MM.1S (cell line): ENCODE data around the gene GALNT8.

ENCODE experiments used
- DNase-seq: peaks from one replicate; pipeline ENCODE4 v3.0.0-alpha.2; 2015
- H2AFZ ChIP-seq: fragments of 300-600 bp; sonication (generic); 2 replicates; pipeline ENCODE4 v1.6.0; 2016; ENCODE audit warnings: antibody characterized with exemption, low read length
- H3F3A ChIP-seq: fragments of 300-600 bp; sonication (generic); 2 replicates; pipeline ENCODE4 v1.6.1; 2016; ENCODE audit warnings: mild to moderate bottlenecking, antibody characterized with exemption, low read length, moderate library complexity, mixed read lengths; ENCODE audit not compliant: insufficient read depth
- H3K27ac ChIP-seq: fragments of 300-600 bp; sonication (generic); 2 replicates; pipeline ENCODE4 v1.5.1; 2016; ENCODE audit warnings: mild to moderate bottlenecking, low read length
- H3K27me3 ChIP-seq: fragments of 300-600 bp; sonication (generic); replicated peaks from 2 replicates; pipeline ENCODE4 v1.6.0; 2016; ENCODE audit warnings: low read length; ENCODE audit not compliant: insufficient read depth
- H3K36me3 ChIP-seq: fragments of 300-600 bp; sonication (generic); replicated peaks from 2 replicates; pipeline ENCODE4 v1.6.1; 2016; ENCODE audit warnings: mild to moderate bottlenecking, low read length, mixed read lengths; ENCODE audit not compliant: insufficient read depth
- H3K4me1 ChIP-seq: fragments of 300-600 bp; sonication (generic); 2 replicates; pipeline ENCODE4 v1.6.1; 2016; ENCODE audit warnings: low read length, mixed read lengths
- H3K4me2 ChIP-seq: fragments of 300-600 bp; sonication (generic); 2 replicates; pipeline ENCODE4 v1.6.0; 2016; ENCODE audit warnings: low read depth, low read length
- H3K4me3 ChIP-seq: fragments of 300-600 bp; sonication (generic); 2 replicates; pipeline ENCODE4 v1.5.1; 2016; ENCODE audit warnings: low read length, mixed read lengths
- H3K79me2 ChIP-seq: fragments of 300-600 bp; sonication (generic); 2 replicates; pipeline ENCODE4 v1.6.1; 2016; ENCODE audit warnings: mixed run types, low read length, mixed read lengths
- H3K9ac ChIP-seq: fragments of 300-600 bp; sonication (generic); 2 replicates; pipeline ENCODE4 v1.6.1; 2016; ENCODE audit warnings: low read length, mixed read lengths
- H3K9me2 ChIP-seq: fragments of 300-600 bp; sonication (generic); replicated peaks from 2 replicates; pipeline ENCODE4 v1.6.1; 2016; ENCODE audit warnings: mild to moderate bottlenecking, low read length, mixed read lengths; ENCODE audit not compliant: insufficient read depth
- H3K9me3 ChIP-seq: fragments of 300-600 bp; sonication (generic); replicated peaks from 2 replicates; pipeline ENCODE4 v1.6.1; 2016; ENCODE audit warnings: mild to moderate bottlenecking, low read length, mixed read lengths; ENCODE audit not compliant: insufficient read depth
- H4K20me1 ChIP-seq: fragments of 300-600 bp; sonication (generic); 2 replicates; pipeline ENCODE4 v1.6.1; 2016; ENCODE audit warnings: mild to moderate bottlenecking, low read length, moderate library complexity, mixed read lengths; ENCODE audit not compliant: insufficient read depth
- EZH2 ChIP-seq: fragments of 300-600 bp; sonication (generic); optimal IDR thresholded peaks from 2 replicates; pipeline ENCODE3; 2017; ENCODE audit warnings: low read depth, mild to moderate bottlenecking, antibody characterized with exemption, low read length, mixed read lengths
- EZH2phosphoT487 ChIP-seq: fragments of 300-600 bp; sonication (generic); IDR thresholded peaks from 2 replicates; pipeline ENCODE4 v1.6.1; 2018; ENCODE audit warnings: antibody characterized with exemption, low read length
- TF ChIP-seq, protein P1 (sequence below): fragments of 300-600 bp; sonication (generic); IDR thresholded peaks from 2 replicates; pipeline ENCODE4 v1.5.1; 2016; ENCODE audit warnings: antibody characterized with exemption, low read length, mixed read lengths

The GALNT8 gene

GRCh38 chr12:4816744-4817525 is 96.7 kb downstream of the GALNT8 start:
- Histone ChIP-seq H3K9ac (no peak overlapping the region), H3K79me2 (no peaks in the 10 kb centered on the region), H3F3A (no peaks in the 10 kb centered on the region), H3K4me1 (no peaks in the 10 kb centered on the region), H2AFZ (no peak overlapping the region), H3K36me3 (no peaks in the 10 kb centered on the region), H3K27ac (no peak overlapping the region), H4K20me1 (no peaks in the 10 kb centered on the region), H3K4me2 (no peak overlapping the region), H3K27me3 (no peaks in the 10 kb centered on the region), H3K9me3 (no peaks in the 10 kb centered on the region), H3K4me3 (no peak overlapping the region), H3K9me2 (no peaks in the 10 kb centered on the region)
- TF ChIP-seq EZH2 (no peak), EZH2phosphoT487 (no peak)
- TF ChIP-seq, protein P1, sequence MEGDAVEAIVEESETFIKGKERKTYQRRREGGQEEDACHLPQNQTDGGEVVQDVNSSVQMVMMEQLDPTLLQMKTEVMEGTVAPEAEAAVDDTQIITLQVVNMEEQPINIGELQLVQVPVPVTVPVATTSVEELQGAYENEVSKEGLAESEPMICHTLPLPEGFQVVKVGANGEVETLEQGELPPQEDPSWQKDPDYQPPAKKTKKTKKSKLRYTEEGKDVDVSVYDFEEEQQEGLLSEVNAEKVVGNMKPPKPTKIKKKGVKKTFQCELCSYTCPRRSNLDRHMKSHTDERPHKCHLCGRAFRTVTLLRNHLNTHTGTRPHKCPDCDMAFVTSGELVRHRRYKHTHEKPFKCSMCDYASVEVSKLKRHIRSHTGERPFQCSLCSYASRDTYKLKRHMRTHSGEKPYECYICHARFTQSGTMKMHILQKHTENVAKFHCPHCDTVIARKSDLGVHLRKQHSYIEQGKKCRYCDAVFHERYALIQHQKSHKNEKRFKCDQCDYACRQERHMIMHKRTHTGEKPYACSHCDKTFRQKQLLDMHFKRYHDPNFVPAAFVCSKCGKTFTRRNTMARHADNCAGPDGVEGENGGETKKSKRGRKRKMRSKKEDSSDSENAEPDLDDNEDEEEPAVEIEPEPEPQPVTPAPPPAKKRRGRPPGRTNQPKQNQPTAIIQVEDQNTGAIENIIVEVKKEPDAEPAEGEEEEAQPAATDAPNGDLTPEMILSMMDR = no peak
- DNase-seq = no peak

GRCh38 chr12:4817880-4818279 is 97.7 kb downstream of the GALNT8 start:
- Histone ChIP-seq H3K9ac (no peak overlapping the region), H3K4me3 (no peak overlapping the region), H2AFZ (no peak overlapping the region), H3K36me3 (no peaks in the 10 kb centered on the region), H3K79me2 (no peaks in the 10 kb centered on the region), H3K9me2 (no peaks in the 10 kb centered on the region), H3K4me1 (no peaks in the 10 kb centered on the region), H3K4me2 (no peak overlapping the region), H3K27me3 (no peaks in the 10 kb centered on the region), H3K27ac (no peak overlapping the region), H3K9me3 (no peaks in the 10 kb centered on the region), H4K20me1 (no peaks in the 10 kb centered on the region), H3F3A (no peaks in the 10 kb centered on the region)
- DNase-seq = no peak
- TF ChIP-seq, protein P1 = no peak
- TF ChIP-seq EZH2 (no peak), EZH2phosphoT487 (no peak)

DNA sequence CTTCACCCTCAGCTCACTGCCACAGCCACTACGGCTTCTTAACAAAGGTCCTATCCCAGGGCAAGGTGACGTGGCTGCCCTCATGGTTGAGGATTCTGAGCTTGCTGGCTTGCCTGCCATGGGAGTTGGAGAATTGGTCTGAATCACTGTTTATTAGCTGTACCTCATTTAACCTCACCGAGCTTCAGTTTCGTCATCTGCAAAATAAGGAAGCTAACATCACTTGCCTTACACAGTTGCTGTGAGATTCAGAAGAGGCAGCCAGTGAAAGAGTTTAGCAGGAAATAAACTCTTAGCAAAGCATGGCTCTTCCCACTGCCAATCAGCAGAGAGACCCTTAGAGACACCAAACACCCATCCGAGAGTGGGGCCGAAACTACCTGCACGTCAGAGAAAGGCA is 99.5 kb downstream of the GALNT8 start:
- H3K36me3 ChIP-seq = no peaks in the 10 kb centered on the region
- no peak overlapping the region for H3K9ac ChIP-seq
- H3K9me3 ChIP-seq = no peaks in the 10 kb centered on the region
- H3F3A ChIP-seq = no peaks in the 10 kb centered on the region
- H2AFZ ChIP-seq = no peak overlapping the region
- H3K4me1 ChIP-seq = no peaks in the 10 kb centered on the region
- no peak overlapping the region for H3K4me2 ChIP-seq
- no peak overlapping the region for H3K27ac ChIP-seq
- no peak for TF ChIP-seq EZH2
- TF ChIP-seq, protein P1 = no peak
- TF ChIP-seq EZH2phosphoT487 = no peak
- H3K9me2 ChIP-seq = no peaks in the 10 kb centered on the region
- no peaks in the 10 kb centered on the region for H4K20me1 ChIP-seq
- no peaks in the 10 kb centered on the region for H3K79me2 ChIP-seq
- no peak for DNase-seq
- H3K27me3 ChIP-seq = no peaks in the 10 kb centered on the region
- H3K4me3 ChIP-seq = no peak overlapping the region
